Hepatocyte (in vitro differentiated cells): Measurements from ENCODE around the gene ADGRV1. TPM values are rescaled to one million over a fixed set of nuclear protein-coding genes. Genes with fewer than 3 reads are reported as not detected.

ENCODE experiments used
- DNase-seq: peaks from one replicate; pipeline ENCODE4 v3.0.0-alpha.2; 2016; ENCODE audit warnings: low spot score
- H2AFZ ChIP-seq: fragments of 200-600 bp; sonication (generic); 2 replicates; pipeline ENCODE4 v1.6.0; 2016; ENCODE audit warnings: antibody characterized with exemption, mild to moderate bottlenecking
- H3K27ac ChIP-seq: fragments of 200-600 bp; sonication (generic); 2 replicates; pipeline ENCODE4 v1.5.1; 2016; ENCODE audit warnings: mild to moderate bottlenecking
- H3K27me3 ChIP-seq: fragments of 200-600 bp; sonication (generic); 2 replicates; pipeline ENCODE4 v1.6.1; 2016
- H3K36me3 ChIP-seq: fragments of 200-600 bp; sonication (generic); replicated peaks from 2 replicates; pipeline ENCODE4 v1.5.1; 2016; ENCODE audit warnings: low read depth; ENCODE audit not compliant: insufficient read depth
- H3K4me1 ChIP-seq: fragments of 200-600 bp; sonication (generic); 2 replicates; pipeline ENCODE4 v1.5.1; 2016; ENCODE audit warnings: mild to moderate bottlenecking, moderate library complexity; ENCODE audit not compliant: insufficient read depth
- H3K4me2 ChIP-seq: fragments of 200-600 bp; sonication (generic); 2 replicates; pipeline ENCODE4 v1.6.0; 2016
- H3K4me3 ChIP-seq: fragments of 200-600 bp; sonication (generic); 2 replicates; pipeline ENCODE4 v1.5.1; 2016; ENCODE audit warnings: mild to moderate bottlenecking
- H3K79me2 ChIP-seq: fragments of 200-600 bp; sonication (generic); 2 replicates; pipeline ENCODE4 v1.6.0; 2017; ENCODE audit warnings: mild to moderate bottlenecking
- H3K9me2 ChIP-seq: fragments of 200-600 bp; sonication (generic); replicated peaks from 2 replicates; pipeline ENCODE4 v1.6.0; 2017; ENCODE audit warnings: mild to moderate bottlenecking; ENCODE audit not compliant: insufficient read depth
- H3K9me3 ChIP-seq: fragments of 200-600 bp; sonication (generic); 2 replicates; pipeline ENCODE4 v1.5.1; 2016; ENCODE audit warnings: low read depth, mild to moderate bottlenecking
- H4K20me1 ChIP-seq: fragments of 200-600 bp; sonication (generic); 2 replicates; pipeline ENCODE4 v1.6.0; 2016; ENCODE audit warnings: mild to moderate bottlenecking; ENCODE audit not compliant: insufficient read depth, poor library complexity, severe bottlenecking
- CTCF ChIP-seq: fragments of 200-600 bp; sonication (generic); IDR thresholded peaks from 2 replicates; pipeline ENCODE4 v1.5.1; 2016; ENCODE audit warnings: antibody characterized with exemption, mild to moderate bottlenecking; ENCODE audit not compliant: poor library complexity
- EZH2 ChIP-seq: fragments of 200-600 bp; sonication (generic); IDR thresholded peaks from 2 replicates; pipeline ENCODE4 v1.6.1; 2016; ENCODE audit warnings: antibody characterized with exemption, mild to moderate bottlenecking, borderline replicate concordance
- EZH2phosphoT487 ChIP-seq: fragments of 200-600 bp; sonication (generic); IDR thresholded peaks from one replicate; pipeline ENCODE4 v1.6.1; 2018; ENCODE audit warnings: antibody characterized with exemption, mild to moderate bottlenecking, low read depth, moderate library complexity; ENCODE audit not compliant: unreplicated experiment, severe bottlenecking
- WGBS: methylation state at CpG from one replicate; pipeline ENCODE4 v1.1.6; 2016; ENCODE audit warnings: low lambda C conversion rate; ENCODE audit errors: missing lambda C conversion rate; 5-methylcytosine and 5-hydroxymethylcytosine counted together
- polyA plus RNA-seq: library from polyadenylated mRNA; unstranded; fragments of >200 nt; fragmentation: Nextera tagmentation; extraction: Ambion mirVana; gene quantifications from 2 replicates; pipeline ENCODE4 v1.2.1, GENCODE V29; 2016
- total RNA-seq: library from RNA; depleted of rRNA; stranded (reverse); fragments of >200 nt; gene quantifications from 2 replicates; pipeline ENCODE4 v1.2.3, GENCODE V29; 2014

ADGRV1 gene
- total and polyA plus RNA-seq, 2 experiments from 2014 or later, result 74.9 to 88.3 TPM

DNA sequence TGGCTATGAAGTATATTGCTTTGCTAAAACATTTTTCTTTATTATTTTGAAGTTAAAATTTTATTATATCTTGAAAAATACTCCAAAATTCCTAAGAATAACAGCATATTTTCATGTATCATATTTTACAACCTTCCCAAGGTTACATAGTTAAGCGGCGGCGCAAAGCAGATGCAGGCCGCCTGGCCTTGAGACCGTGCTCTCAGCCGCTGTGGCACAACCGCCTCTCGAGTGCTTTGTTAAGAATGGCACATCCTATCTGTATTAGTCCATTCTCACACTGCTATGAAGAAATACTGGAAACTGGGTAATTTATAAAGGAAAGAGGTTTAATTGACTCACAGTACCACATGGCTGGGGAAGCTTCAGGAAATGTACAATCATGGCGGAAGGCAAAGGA lies 595.7 kb downstream of the ADGRV1 start:
- WGBS, result 98% methylated on average over 9 of the region's 9 CpGs
- no peak overlapping the region for H2AFZ ChIP-seq
- no peaks in the 10 kb centered on the region for H4K20me1 ChIP-seq
- H3K27ac ChIP-seq, result no peak overlapping the region
- no peaks in the 10 kb centered on the region for H3K36me3 ChIP-seq
- no peaks in the 10 kb centered on the region for H3K4me1 ChIP-seq
- no peak overlapping the region for H3K4me3 ChIP-seq
- no peaks in the 10 kb centered on the region for H3K9me2 ChIP-seq
- H3K27me3 ChIP-seq, result no peaks in the 10 kb centered on the region
- no peaks in the 10 kb centered on the region for H3K79me2 ChIP-seq
- H3K4me2 ChIP-seq, result no peak overlapping the region
- no peaks in the 10 kb centered on the region for H3K9me3 ChIP-seq
- no peak for TF ChIP-seq CTCF
- TF ChIP-seq EZH2phosphoT487, result no peak
- TF ChIP-seq EZH2, result no peak
- DNase-seq, result no peak

- no peaks in the 10 kb centered on the region for H3K36me3 ChIP-seq
- no peaks in the 10 kb centered on the region for H3K9me2 ChIP-seq
- WGBS, result 80% methylated on average over 3 of the region's 3 CpGs
- H3K9me3 ChIP-seq, result no peaks in the 10 kb centered on the region
- DNase-seq, result no peak
- no peaks in the 10 kb centered on the region for H3K27me3 ChIP-seq
- no peak overlapping the region for H3K4me3 ChIP-seq
- H3K4me2 ChIP-seq, result no peak overlapping the region
- H2AFZ ChIP-seq, result no peak overlapping the region
- H4K20me1 ChIP-seq, result no peaks in the 10 kb centered on the region
- no peak overlapping the region for H3K27ac ChIP-seq
- no peaks in the 10 kb centered on the region for H3K4me1 ChIP-seq
- no peaks in the 10 kb centered on the region for H3K79me2 ChIP-seq
- TF ChIP-seq EZH2phosphoT487, result no peak
- no peak for TF ChIP-seq CTCF
- no peak for TF ChIP-seq EZH2
These were observed 596.7 kb downstream of the ADGRV1 start for GRCh38 chr5:91155274-91155673.

GRCh38 chr5:91156242-91156641 lies 597.6 kb downstream of the ADGRV1 start:
- Histone ChIP-seq H3K27ac (no peak overlapping the region), H3K79me2 (no peaks in the 10 kb centered on the region), H4K20me1 (no peaks in the 10 kb centered on the region), H3K27me3 (no peaks in the 10 kb centered on the region), H3K36me3 (no peaks in the 10 kb centered on the region), H3K4me1 (no peaks in the 10 kb centered on the region), H3K4me2 (no peak overlapping the region), H3K9me2 (no peaks in the 10 kb centered on the region), H3K9me3 (no peaks in the 10 kb centered on the region), H3K4me3 (no peak overlapping the region), H2AFZ (no peak overlapping the region)
- no peak for DNase-seq
- TF ChIP-seq EZH2, result no peak
- TF ChIP-seq CTCF, result no peak
- no peak for TF ChIP-seq EZH2phosphoT487
- 94% methylated on average over 1 of the region's 1 CpG for WGBS

DNA sequence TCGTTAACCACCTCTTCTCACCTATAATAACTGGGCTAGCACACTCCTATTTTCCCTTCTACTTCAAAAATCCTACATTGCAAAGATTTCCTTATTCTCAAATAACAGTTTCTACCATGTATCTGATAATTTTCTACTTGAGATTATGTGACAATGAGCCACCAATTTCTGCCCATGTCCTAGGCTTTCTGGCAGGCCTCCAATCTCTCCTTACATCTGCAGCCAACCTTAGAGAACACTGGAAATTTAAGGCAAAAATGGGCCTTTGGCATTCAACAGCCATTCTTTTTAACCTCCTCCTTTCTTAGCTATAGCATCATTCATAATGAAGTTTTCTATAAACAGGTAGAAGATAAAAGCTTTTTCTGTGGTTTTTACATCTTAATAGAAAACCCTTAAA lies 599.4 kb downstream of the ADGRV1 start:
- peaks cover 7% of the 10 kb centered on the region for H3K4me1 ChIP-seq
- H3K79me2 ChIP-seq, result no peaks in the 10 kb centered on the region
- H3K4me3 ChIP-seq, result no peak overlapping the region
- DNase-seq, result no peak
- TF ChIP-seq CTCF (no peak), EZH2 (no peak), EZH2phosphoT487 (no peak)
- no peaks in the 10 kb centered on the region for H4K20me1 ChIP-seq
- no peak overlapping the region for H3K4me2 ChIP-seq
- H3K36me3 ChIP-seq, result no peaks in the 10 kb centered on the region
- WGBS, result 100% methylated on average over 1 of the region's 1 CpG
- H3K9me3 ChIP-seq, result no peaks in the 10 kb centered on the region
- H3K27me3 ChIP-seq, result no peaks in the 10 kb centered on the region
- no peak overlapping the region for H2AFZ ChIP-seq
- H3K27ac ChIP-seq, result no peak overlapping the region
- H3K9me2 ChIP-seq, result no peaks in the 10 kb centered on the region
